Stimulated activated CD8-positive, alpha-beta memory T cell treated with anti-CD3 and anti-CD28 coated beads, Interleukin-4, amount 100 ng/mL, for 48 hours (primary cell): Measurements from ENCODE around the gene PEX5L.

Experiments used
- DNase-seq: peaks from one replicate; pipeline ENCODE4 v3.0.0-alpha.2; 2020

The PEX5L gene

DNA sequence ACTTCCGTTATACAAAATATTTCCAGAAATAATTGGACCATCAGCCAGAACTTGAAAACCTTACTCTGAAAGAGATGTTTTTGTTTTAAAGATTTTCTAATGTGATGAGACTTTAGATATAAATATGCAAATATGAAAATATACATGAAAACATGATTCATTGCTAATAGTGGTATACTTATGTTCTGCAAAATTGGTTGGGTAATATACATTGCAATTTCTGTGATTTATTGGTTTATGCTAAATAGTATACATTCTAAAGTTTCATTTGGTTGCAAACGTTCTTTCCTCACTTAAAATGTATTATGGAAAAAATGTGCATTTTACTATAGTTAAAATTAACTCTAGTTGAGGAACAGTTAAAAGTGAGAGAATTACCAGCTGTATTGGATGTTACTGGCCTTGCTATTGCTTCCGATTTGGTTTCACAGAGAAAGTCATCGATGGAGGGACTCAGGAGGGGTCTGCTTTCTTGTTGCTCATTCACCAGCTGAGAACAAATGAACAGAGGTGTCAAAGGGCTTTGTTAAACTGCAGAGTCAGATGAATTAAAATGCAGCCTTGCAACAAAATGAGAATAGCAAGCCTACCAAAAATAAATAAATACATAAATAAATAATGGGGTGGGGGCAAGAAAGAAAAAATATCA lies 149.3 kb downstream of the PEX5L start:
- no peak for DNase-seq

DNA sequence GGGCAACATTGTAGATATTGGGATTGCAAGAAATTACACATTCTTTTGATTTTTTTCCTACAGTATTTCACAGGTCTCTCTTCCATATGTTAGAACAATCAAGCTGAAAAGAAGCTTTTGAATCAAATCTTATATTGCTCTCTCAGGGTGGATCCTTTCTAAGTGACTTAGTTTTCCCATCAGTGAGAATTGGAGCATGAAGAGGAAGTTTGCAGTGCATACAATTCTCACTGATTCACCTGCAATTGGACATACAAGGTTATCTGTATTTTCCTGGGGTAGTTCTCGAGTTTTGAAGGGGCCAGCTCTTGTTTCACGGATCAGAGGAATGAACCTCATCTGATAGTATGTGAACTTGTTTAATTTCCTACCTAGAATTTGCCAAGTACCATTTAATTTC lies 150.8 kb downstream of the PEX5L start:
- no peak for DNase-seq

DNA sequence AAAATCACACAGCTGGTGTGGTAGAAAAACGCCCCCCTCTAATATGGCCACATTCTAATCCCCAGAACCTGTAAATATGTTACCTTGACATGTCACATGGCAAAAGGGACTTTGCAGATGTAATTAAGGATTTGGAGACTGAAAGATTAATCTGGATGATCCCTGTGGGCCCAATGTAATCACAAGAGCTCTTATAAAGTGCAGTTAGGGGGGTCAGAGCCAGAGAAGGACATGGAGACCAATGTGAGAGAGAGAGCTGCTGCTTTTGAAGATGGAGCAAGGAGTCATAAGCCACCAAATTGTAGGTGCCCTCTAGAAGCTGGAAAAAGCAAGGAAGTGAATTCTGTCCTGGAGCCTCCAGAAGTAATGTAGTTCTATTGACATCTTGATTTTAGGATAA lies 152.6 kb downstream of the PEX5L start:
- DNase-seq = no peak

DNA sequence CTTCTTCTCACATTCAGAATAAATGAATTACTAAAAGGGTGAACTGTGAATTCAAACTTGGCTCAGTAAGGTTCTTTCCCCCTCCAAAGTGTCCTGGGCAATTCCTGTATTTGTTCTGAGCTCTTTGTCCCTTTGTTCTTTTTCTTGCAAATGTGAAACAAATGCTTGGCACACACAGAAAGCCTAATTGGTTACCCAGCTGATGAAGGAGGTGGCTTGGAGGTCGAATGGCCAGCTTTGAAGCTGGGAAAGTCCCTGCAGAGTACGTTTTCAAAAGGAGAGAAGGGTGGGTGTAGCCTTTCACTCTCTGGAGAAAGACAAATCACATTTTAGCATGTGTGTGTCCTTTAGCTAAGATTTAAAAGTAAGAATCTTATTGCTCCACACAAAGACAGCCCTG lies 154.4 kb downstream of the PEX5L start:
- DNase-seq = no peak

DNA sequence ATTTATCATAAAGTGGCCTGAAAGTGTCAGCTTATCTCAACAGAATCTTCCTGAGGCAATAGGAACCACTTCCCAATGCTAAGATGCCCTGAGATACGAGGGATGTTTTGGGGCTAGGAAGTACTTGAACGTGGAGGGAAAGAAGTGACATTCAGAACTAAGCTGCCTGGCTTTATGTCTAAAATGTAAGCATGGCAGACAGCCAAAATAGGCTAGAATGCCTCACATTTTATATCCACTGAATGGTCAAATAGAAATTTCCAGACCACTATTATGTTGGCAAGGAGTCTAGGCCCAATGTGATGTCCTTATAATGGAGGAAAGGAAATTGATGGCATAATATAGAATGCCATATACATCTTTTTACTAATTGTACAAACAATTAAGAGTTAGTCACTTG lies 154.9 kb downstream of the PEX5L start:
- DNase-seq = no peak

DNA sequence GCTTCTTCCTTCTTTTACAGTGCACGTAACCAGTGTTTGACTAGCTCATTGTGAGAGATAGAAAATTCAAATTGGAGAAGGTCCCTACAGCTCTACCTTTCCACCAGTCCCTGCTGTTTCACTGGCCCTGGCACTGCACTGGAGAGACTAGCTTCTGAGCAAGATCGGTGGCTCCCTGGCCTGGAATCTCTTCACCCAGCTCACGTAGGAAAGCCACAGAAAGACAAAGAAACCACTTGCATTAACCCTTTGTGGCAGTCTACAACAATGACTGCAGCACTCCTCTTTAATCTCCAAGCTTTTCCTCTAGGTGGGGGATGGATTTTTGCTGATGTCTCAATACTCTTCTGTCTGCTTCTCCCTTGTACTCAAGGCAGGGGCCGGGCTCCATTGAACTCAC lies 155.9 kb downstream of the PEX5L start:
- DNase-seq = no peak

DNA sequence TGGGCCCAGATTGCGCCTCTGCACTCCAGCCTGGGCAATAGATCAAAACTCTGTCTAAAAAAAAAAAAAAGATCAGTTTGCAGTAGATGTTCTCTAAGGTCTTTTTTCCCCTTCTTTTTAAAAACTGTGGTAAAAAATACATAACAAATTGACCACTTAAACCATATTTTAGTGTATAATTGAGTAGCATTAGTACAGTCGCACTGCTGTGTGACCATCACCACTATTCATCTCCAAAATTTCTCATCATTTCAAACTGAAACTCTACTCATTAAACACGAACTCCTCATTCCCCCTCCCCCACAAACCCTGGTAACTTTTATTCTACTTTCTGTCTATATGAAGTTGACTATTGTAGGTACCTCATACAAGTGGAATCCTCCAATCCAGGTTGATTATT lies 160.3 kb downstream of the PEX5L start:
- DNase-seq = no peak

DNA sequence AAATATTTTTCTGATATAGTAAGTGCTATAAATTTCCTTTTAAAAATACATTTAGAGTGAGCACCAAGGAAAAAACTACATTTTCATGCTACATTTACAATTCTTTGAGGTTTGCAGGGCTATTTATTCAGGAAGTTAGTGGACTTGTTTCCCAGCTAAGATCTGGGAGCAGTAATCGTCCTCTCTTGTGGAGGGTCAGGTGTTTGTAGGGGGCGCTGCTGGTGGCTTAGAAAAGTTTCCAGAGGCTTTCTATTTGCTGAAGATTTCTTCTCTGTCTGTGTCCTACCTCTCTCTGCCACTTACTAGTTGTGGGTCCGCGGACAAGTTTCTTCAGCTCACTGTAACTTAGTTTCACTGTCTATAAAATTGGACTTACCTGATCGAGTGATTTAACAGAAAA lies 163.9 kb downstream of the PEX5L start:
- DNase-seq = no peak

DNA sequence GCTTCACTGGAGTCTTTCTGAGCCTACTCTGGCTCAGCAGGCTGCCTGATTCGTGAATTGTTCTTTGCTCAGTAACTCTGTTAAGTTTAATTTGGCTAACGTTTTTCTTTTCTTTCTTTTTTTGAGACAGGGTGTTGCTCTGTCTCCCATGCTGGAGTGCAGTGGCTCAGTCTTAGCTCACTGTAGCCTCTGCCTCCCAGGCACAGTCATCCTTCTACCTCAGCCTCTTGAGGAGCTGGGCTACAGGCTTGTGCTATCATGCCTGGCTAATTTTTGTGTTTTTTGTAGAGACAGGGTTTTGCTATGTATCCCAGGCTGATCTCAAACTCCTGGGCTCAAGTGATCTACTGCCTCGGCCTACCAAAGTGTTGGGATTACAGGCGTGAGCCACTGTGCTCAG lies 165.0 kb downstream of the PEX5L start:
- DNase-seq = no peak

DNA sequence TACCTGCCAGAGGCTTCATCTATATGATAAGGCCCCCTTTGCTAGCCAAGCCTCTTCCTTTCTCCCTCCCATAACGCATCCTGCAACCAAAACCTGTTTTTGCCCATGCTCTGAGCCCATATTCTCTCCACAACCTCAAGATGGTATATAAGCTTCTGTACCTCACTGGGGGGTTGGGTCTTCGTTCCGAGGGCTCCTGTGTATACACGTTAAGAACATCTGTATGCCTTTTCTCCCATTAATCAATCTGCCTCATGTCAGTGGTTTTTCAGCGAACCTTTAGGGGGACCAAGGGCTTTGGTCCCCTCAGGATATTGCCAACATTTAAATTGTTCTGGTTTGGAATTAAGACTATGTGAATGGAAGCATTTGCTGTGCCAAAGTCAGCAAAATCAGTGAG lies 168.0 kb downstream of the PEX5L start:
- no peak for DNase-seq

DNA sequence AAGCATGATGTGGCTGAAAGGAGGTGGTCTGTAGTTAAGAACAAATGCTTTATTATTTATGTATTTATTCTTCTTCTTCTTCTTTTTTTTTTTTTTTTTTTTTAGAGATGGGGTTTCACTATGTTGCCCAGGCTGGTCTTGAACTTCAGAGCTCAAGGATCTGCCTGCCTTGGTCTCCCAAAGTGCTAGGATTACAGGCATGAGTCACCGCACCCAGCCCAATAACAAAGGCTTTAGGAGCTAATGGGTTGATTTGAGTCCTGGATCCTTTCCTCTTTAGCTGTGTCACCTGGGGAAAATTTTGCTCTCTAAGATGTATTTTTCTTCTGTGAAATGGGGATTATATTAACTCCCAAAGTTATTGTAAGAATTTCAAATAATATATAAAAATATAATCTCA lies 168.8 kb downstream of the PEX5L start:
- no peak for DNase-seq

DNA sequence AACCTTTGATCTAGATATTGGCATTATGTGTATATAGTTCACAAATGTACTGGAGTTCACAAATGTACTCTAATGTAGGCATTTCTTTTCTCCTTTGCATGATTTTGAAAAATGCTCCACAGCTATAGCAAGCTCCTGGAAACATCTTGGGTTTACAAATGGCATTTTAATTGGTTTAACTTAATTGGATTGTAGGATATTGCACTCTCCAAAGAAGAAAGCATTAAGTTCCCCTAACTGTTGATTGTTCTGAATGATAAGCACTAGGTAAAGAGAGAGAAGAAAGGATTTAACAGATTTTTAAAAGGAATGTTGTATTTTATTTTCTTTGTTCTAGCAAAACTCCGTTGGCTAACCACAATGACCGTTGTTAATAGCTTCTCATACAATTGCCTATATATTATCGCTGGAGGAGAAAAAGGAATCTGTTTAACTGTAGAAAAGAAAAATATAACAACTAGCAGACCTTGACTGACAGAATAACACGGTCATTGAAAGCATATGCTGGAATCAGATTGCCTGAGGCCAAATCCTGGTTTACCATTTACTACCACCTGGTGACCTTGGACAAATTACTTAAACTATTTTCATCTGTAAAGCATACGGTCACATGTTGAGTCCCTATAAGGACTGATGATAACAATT lies 170.8 kb downstream of the PEX5L start:
- no peak for DNase-seq

DNA sequence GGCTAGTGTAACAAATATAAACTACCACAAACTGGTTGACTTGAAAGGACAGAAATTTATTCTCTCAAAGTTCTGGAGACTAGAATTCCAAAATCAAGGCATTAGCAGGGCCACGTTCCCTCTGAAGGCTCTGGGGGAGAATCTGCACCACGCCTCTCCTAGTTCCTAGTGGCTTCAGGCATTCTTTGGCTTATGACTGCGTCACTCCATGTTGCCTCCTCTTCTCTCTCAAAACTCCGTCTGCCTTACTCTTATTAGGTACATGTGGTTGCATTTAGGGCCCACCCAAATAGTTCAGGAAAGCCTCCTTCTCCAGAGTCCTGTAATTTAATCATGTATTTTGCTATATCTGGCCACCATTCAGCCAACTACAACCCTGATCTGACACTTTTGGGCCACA lies 174.8 kb downstream of the PEX5L start:
- no peak for DNase-seq

DNA sequence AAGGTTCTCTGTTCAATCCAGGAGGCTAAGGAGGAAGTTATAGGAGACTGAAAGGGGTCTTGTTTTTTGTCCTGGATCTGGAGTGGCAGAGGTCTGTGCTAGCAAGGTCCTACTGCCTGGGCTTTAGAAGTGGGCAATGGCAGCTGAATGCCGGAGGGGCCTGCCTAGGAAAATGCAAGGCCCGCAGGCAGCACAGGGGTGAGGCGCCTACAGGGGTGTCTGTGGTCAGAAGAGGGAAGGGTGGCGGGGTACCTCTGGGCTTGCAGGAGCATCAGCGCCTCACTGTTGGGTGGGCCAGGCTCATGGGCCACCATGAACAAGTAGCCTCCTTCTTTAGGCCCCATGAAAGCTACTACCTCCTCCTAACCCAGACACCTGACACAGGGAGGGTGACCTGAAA lies 175.4 kb downstream of the PEX5L start:
- no peak for DNase-seq

DNA sequence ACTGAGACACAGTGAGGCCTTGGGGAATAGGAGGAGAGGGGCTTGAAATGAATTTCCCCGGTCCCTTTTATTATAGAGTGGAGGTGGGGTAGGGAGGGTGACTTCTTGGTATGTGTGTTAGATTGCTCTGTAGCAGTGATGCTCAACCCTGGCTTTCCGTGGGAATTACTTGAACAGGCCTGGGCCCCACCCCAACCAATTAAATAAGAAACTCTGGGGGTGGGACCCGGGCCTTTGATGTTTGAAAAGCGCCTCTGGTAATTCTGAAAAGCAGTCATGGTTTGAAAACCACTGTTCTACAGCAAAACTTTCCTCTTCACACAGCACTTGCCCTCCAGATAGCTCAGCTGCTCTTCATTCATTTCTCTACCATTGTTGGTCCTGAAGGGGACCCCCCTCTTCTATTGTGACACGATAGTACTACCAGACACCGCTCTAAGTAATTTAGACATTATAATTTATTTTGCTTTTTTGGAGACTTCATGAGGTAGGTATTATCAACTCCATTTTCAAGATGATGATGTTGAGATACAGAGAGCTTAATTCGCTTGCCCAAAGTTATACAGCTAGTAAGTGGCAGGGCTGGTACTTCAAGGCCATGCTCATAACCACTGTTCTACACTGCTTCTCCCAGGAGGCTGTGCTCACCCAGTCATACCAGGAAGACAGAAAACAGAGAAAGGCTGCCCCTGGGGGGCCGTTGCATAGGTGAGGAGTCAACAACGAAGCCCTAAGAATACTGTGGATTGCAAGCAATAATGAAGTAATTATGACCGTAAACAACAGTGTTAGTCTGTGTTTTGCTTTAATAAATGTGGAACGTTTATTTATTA lies 176.2 kb downstream of the PEX5L start:
- DNase-seq = no peak

DNA sequence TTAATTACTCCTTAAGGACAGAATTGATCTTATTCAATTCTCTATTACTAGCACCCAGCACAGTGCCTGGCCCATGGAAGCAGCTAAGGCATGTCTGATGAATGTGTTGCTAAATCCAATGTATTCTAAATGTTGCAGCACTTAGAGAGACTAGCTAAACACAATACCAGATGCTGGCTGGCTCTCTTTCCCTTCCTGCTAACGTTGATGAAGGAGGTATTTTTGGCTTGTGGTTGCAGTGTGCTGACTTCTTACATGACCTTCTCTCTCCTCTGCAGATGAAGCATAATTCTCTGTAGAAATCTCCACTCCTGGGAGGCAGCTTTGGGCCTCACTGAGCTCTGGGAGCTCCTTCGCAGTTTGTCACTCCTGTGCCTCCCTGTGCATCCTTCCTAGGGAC lies 183.6 kb downstream of the PEX5L start:
- DNase-seq = no peak

DNA sequence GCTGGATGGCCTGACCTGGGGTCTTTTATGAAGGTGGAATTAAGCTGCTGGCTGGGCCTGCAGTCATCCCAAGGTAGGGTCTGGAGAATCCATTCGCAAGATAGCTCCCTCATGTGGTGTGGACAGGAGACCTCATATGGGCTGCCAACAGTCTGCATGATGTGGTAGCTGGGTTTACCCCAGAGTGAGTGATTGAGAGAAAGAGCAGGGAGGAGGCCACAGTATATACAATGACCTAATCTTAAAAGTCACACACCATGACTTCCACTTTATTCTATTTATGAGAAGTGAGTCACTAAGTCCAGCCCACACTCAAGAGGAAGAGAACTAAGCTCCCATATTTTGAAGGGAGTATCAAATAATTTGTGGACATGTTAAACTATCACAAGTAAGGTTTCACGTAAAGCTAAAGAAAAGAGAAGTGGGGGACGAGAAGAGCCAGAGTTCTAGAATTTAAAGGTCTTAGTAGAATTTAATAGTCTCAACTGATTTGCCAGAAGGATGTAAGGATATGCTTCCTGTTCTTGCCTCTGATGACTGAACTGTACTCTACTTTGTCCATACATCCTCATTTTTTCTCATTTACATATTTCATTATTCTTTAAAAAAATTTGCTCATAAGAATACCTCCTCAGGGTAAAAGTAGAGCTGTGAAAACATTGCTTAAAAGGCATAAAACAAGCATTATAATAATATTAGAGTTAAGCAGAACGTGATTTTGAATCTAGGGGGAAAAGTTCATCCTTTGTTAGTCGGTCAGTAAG lies 184.4 kb downstream of the PEX5L start:
- no peak for DNase-seq

DNA sequence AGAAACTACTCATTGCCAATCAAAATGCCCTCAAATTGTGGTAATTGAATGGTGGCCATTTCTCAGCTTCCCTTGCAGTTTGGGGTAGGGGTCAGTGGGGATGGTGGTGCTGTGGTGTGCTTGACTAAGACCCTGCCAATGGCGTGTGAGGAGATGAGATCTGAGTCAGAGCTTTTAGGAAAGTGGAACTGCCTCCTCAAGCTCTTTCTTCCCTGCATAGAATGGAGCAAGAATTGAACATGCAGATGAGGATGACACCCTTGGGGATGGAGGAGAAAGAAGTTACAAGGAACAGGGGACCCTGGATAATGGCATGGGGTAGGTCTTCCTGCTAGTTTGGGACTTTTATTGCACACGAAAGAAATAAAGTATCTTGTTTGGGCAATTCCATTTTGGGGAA lies 188.0 kb downstream of the PEX5L start:
- DNase-seq = no peak

DNA sequence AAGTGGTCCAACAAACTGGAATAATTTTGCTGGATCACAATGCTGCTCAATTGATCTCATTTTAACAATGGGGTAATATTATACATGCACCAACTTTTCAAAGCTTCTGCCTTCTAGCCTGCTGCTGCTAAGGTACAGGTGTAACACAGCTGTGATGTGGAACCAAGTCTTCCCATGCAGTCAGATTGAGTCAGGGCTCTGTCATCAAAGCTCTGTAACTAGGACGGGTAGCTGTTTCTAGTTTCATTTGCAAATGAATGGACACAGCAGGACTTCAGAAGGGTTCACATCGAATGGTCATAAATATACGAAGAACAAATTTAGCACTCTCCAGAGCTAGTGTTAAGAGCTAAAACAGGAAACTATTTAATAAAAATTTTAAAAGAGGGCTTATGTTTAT lies 194.7 kb downstream of the PEX5L start:
- no peak for DNase-seq

DNA sequence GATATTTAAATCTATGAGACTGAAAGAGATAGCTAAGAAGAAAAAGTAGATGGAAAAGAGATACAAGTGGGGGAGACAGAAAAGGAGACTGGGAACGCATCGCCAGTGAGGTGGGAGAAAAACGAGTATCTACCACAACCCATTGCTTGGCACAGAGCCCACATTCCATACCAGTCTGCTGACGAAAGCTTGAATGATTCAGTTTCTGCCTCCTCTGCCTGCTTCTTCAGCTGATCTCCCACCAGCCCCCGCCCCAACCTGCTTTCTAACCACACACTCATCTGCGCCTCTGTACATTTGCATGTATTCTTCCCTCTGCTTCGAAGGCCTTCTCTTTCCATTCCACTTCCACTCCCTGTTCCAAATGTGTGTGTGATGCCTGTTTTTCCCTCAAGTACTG lies 195.8 kb downstream of the PEX5L start:
- no peak for DNase-seq

DNA sequence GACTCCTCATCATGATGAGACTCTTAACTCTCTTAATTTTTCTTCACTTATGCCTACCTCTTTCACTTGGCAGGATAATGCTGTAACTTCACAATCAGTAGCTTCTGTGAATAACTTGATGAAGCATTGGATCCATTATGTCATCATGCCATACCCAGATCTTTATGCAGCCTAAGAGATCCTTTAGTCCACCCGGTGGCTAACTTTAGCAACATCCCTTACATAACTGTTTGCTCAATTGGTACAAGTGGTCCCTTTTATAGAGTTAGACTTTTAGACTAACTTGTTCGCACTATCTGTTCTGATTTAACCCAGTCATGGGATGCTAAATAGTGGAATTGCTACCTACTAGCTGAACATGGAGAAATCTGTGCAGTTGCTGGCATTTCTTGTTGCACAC lies 199.4 kb downstream of the PEX5L start:
- DNase-seq = no peak

DNA sequence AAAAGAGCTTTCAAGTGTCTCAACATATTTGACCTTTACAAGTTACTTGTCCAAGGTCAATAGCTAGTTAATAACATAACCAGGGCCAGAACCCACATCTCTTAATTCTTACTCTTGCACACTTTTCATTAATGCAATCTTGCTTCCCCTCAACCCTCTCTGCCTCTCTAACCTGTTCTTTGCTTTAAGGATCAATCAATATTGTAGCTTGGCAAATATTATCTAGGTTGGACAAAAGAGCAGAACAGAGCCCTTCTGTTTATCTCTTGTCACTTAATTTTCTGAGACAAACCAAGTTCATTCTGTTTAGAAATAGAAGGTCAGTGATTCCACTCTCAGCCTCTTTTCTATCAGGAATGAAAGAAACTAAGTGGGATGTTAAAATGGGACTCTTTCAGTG lies 203.4 kb downstream of the PEX5L start:
- DNase-seq = no peak

DNA sequence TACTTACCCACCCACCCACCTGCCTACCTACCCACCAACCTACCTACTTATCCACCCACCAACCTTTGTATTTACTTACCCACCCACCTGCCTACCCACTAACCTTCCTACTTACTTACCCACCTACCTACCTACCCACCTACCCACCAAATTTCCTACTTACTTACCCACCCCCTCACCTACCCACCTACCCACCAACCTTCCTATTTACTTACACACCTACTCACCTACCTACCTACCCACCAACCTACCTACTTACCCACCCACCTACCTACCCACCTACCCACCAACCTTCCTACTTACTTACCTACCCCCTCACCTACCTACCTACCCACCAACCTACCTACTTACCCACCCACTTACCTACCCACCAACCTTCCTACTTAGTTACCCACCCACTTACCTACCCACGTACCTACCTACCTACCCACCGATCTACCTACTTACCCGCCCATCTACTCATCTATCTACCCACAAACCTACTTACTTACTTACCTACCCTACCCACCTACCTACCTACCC lies 204.3 kb downstream of the PEX5L start:
- DNase-seq = no peak
